Choroid plexus epithelial cell (primary cell): ENCODE data around the gene VIPR2.
"Not testable (repeated sequence)": the region's sequence is repeated elsewhere in the genome, so short reads cannot be mapped to it uniquely, and the experiment has no call there.

Experiments used
- DNase-seq: peaks from one replicate; pipeline ENCODE4 v3.0.0-alpha.2; 2010; ENCODE audit warnings: low read depth
- H3K4me3 ChIP-seq: 2 replicates; pipeline ENCODE4 v1.5.1; 2011; ENCODE audit warnings: low read depth, mild to moderate bottlenecking, control low read depth, low read length, moderate library complexity
- TF ChIP-seq, protein P1 (sequence below): conservative IDR thresholded peaks from 2 replicates; pipeline ENCODE4 v1.5.1; 2011; ENCODE audit warnings: low read depth, mild to moderate bottlenecking, control low read depth, inconsistent platforms, low read length, moderate library complexity

Gene VIPR2

DNA sequence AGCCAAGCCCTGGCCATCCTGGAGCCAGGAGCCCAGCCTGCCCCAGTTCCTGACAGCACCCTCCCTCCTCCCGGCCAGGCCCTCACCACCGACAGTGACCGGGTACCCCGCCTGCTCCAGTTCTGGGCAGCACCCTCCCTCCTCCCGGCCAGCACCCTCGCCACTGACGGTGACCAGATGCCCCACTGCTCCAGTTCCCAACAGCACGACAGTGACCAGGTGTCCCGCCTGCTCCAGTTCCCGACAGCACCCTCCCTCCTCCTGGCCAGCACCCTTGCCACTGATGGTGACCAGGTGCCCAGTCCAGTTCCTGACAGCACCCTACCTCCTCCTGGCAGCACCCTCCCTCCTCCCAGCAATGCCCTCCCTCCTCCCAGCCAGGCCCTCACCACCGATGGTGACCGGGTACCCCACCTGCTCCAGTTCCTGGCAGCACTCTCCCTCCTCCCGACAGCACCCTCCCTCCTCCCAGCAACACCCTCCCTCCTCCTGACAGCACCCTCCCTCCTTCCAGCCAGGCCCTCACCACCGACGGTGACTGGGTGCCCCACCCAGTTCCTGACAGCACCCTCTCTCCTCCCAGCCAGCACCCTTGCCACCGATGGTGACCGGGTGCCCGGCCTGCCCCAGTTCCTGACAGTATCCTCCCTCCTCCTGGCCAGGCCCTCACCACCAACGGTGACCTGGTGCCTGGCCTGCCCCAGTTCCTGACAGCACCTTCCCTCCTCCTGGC is 40.3 kb downstream of the VIPR2 start:
- no peak for DNase-seq
- no peak overlapping the region for H3K4me3 ChIP-seq
- TF ChIP-seq, protein P1, sequence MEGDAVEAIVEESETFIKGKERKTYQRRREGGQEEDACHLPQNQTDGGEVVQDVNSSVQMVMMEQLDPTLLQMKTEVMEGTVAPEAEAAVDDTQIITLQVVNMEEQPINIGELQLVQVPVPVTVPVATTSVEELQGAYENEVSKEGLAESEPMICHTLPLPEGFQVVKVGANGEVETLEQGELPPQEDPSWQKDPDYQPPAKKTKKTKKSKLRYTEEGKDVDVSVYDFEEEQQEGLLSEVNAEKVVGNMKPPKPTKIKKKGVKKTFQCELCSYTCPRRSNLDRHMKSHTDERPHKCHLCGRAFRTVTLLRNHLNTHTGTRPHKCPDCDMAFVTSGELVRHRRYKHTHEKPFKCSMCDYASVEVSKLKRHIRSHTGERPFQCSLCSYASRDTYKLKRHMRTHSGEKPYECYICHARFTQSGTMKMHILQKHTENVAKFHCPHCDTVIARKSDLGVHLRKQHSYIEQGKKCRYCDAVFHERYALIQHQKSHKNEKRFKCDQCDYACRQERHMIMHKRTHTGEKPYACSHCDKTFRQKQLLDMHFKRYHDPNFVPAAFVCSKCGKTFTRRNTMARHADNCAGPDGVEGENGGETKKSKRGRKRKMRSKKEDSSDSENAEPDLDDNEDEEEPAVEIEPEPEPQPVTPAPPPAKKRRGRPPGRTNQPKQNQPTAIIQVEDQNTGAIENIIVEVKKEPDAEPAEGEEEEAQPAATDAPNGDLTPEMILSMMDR, result no peak

DNA sequence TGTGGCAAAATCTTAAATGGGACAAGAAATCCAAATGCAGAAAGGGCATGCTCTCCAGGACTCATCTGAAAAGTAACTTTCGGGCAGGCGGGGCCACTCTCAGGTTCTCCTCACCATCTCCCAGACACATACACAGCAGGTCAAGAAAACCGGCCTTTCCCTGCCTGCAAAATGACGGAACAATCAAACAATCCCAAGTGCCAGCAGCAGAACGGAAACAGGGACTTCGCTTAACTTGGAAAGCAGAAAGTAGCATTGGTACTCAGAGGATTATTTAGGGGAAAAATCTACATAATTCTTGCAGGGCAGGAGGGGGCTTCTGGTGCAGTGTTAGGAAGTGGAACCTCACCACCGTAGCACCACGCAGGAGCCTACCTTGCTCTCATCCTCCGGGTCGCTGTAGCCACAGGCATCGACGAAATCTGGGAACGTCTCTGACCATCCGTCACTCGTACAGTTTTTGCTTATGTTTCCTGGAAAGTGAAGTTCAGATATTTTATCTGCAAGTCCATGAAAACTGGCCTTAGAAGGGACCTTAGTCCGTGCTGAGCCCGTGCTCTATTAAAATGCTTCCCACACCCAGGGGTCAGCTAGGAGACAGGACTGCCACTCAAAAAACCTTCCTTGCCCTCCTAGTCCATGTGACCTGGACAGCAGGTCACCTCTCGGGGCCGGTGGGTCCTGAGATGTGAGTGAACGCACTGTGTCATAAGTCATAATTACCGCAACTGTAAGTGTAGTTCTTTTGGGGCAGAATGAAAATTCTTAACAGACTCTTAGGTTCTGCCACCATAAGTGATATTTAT is 41.1 kb downstream of the VIPR2 start:
- TF ChIP-seq, protein P1, result no peak
- H3K4me3 ChIP-seq, result no peak overlapping the region
- no peak for DNase-seq

DNA sequence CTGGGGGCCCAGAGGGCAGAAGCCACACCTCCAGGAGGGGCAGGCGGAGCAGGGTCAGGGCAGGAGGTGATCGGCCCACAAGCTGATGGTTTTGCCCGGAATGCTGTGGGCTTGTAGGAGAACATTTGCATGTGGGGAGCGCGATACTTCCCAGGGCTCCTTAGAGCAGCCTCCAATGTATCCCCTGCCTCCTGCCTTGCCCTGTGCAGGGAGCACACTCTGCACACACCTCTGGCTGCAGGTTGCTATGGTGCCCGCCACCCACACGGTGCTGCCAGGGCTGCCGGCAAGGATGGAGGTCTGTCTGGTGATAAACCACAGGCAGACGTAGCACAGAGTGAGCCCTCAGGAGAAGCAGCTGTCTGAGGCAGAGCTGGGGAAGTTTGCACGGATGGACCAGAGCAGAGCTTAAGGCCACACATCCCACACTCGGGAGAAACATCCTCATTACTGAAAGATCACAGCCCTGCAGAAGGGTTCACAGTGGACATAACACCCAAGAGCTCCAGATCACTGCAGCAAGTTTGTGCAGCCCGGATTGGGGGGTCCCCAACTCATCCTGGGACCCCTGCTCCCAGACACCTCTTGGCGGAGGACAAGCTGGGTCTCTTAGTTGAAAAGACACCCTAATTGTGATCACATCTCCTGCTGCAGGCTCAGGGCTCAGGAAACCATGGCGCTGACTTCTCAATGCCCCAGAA is 41.8 kb downstream of the VIPR2 start:
- TF ChIP-seq, protein P1, result no peak
- no peak for DNase-seq
- H3K4me3 ChIP-seq, result no peak overlapping the region

DNA sequence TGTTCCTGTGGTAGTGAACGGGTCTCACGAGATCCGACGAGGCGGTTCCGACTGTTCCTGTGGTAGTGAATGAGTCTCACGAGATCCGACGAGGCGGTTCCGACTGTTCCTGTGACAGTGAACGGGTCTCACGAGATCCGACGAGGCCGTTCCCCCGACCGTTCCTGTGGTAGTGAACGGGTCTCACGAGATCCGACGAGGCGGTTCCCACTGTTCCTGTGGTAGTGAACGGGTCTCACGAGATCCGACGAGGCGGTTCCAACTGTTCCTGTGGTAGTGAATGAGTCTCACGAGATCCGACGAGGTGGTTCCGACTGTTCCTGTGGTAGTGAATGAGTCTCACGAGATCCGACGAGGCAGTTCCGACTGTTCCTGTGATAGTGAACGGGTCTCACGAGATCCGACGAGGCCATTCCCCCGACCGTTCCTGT is 43.0 kb downstream of the VIPR2 start:
- DNase-seq, H3K4me3 ChIP-seq: not testable (repeated sequence)

DNA sequence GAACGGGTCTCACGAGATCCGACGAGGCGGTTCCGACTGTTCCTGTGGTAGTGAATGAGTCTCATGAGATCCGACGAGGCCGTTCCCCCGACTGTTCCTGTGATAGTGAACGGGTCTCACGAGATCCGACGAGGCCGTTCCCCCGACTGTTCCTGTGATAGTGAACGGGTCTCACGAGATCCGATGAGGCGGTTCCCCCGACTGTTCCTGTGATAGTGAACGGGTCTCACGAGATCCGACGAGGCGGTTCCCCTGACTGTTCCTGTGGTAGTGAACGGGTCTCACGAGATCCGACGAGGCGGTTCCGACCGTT is 43.6 kb downstream of the VIPR2 start:
- not testable (repeated sequence) for H3K4me3 ChIP-seq, DNase-seq

DNA sequence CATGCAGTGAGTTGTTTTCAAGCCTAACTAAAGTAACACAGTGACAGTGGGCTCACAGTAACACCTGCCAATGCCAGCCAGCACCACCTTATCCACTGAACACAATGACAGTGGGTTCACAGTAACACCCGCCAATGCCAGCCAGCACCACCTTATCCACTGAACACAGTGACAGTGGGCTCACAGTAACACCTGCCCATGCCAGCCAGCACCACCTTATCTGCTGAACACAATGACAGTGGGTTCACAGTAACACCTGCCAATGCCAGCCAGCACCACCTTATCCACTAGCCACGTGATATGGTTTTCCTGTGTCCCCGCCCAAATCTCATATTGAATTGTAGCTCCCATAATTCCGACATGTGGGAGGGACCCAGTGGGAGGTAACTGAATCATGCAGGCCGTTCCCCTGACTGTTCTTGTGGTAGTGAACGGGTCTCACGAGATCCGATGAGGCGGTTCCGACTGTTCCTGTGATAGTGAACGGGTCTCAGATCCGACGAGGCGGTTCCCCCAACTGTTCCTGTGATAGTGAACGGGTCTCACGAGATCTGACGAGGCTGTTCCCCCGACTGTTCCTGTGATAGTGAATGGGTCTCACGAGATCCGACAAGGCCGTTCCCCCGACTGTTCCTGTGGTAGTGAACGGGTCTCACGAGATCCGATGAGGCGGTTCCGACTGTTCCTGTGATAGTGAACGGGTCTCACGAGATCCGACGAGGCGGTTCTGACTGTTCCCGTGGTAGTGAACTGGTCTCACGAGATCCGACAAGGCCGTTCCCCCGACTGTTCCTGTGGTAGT is 44.2 kb downstream of the VIPR2 start:
- not testable (repeated sequence) for H3K4me3 ChIP-seq, DNase-seq

DNA sequence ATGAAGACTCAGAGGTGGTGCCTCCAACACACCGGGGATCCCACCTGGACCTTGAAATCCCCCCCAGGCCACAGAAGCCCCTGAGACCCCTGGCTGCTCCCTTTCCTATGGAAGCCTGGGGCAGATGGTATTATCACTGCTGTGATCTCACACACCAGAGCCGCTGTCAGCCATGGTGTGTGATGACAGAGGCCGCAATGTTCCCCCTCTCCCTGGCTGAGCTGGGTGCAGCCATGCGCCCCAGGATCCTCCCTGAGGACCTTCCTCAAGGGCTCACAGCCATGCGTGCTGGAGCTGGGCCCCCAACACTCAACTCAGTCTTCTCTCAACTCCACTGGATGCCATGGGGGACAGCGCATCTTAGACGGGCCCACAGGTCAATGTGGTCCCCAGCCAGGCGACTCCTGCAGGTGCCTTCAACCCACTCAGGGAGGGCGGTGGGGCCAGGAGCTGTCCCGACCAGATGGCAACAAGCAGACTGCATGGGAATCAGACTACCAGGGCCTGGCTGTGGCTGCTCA is 44.9 kb downstream of the VIPR2 start:
- no peak for DNase-seq
- H3K4me3 ChIP-seq, result no peak overlapping the region
- TF ChIP-seq, protein P1, result no peak
